GM12878 (cell line): ENCODE measurements around the gene CLDN9. TPM values are rescaled to one million over a fixed set of nuclear protein-coding genes. Genes with fewer than 3 reads are reported as not detected.
A peak's percentile ranks its signal among the peaks of the same experiment; 100 is the strongest.

Source experiments
- ASH2L ChIP-seq: fragments of 300-600, 200-600 bp; sonication (generic); IDR thresholded peaks from 2 replicates; pipeline ENCODE4 v1.6.1; 2017; ENCODE audit warnings: low read depth, mild to moderate bottlenecking, borderline replicate concordance
- GATAD2B ChIP-seq: fragments of 450-650 bp; conservative IDR thresholded peaks from 2 replicates; pipeline ENCODE4 v1.6.1; 2017; ENCODE audit warnings: low read depth, mild to moderate bottlenecking, moderate library complexity
- IKZF1 ChIP-seq: fragments of 450-650 bp; conservative IDR thresholded peaks from 2 replicates; pipeline ENCODE4 v1.6.1; 2017; ENCODE audit warnings: antibody characterized with exemption, mild to moderate bottlenecking
- IKZF2 ChIP-seq, 2 experiments: fragments of 450-650 bp; IDR thresholded peaks; 2 replicates each; pipeline ENCODE4 v1.6.1; 2017; ENCODE audit warnings: mild to moderate bottlenecking in 2 of 2, moderate library complexity in 2 of 2
- MEF2A ChIP-seq: IDR thresholded peaks from 2 replicates; pipeline ENCODE4 v1.6.1; 2011; ENCODE audit warnings: low read depth, mild to moderate bottlenecking, low read length, moderate library complexity; ENCODE audit not compliant: insufficient read depth
- MLLT1 ChIP-seq: fragments of 450-650 bp; IDR thresholded peaks from 2 replicates; pipeline ENCODE4 v1.6.1; 2016; ENCODE audit warnings: mild to moderate bottlenecking
- NBN ChIP-seq: fragments of 450-650 bp; IDR thresholded peaks from 2 replicates; pipeline ENCODE4 v1.6.1; 2016
- NR2C2 ChIP-seq: IDR thresholded peaks from 2 replicates; pipeline ENCODE4 v1.6.1; 2011; ENCODE audit warnings: borderline replicate concordance, low read depth; ENCODE audit not compliant: control insufficient read depth, insufficient read length
- NR2F1 ChIP-seq: fragments of 450-650 bp; conservative IDR thresholded peaks from 2 replicates; pipeline ENCODE4 v1.6.1; 2017; ENCODE audit warnings: mild to moderate bottlenecking
- PAX8 ChIP-seq: fragments of 450-650 bp; IDR thresholded peaks from 2 replicates; pipeline ENCODE4 v1.6.1; 2017; ENCODE audit warnings: mild to moderate bottlenecking, moderate library complexity
- PML ChIP-seq: IDR thresholded peaks from 2 replicates; pipeline ENCODE4 v1.6.1; 2012; ENCODE audit warnings: low read length, inconsistent platforms
- RB1 ChIP-seq: fragments of 450-650 bp; formaldehyde crosslinking; IDR thresholded peaks from 2 replicates; pipeline ENCODE4 v1.6.1; 2017; ENCODE audit warnings: mild to moderate bottlenecking, borderline replicate concordance
- SIN3A ChIP-seq: IDR thresholded peaks from 2 replicates; pipeline ENCODE4 v1.6.1; 2012; ENCODE audit warnings: low read depth, low read length, improper control_type of control experiment
- SMARCA5 ChIP-seq: fragments of 450-650 bp; IDR thresholded peaks from 2 replicates; pipeline ENCODE4 v1.6.1; 2017; ENCODE audit warnings: mild to moderate bottlenecking
- SPI1 ChIP-seq: IDR thresholded peaks from 2 replicates; pipeline ENCODE4 v1.6.1; 2011; ENCODE audit warnings: low read depth, mild to moderate bottlenecking, low read length, moderate library complexity, borderline replicate concordance; ENCODE audit not compliant: insufficient read depth
- SREBF2 ChIP-seq: IDR thresholded peaks from 2 replicates; pipeline ENCODE4 v1.6.1; 2012; ENCODE audit warnings: mild to moderate bottlenecking, low read length
- ZBTB40 ChIP-seq: fragments of 450-650 bp; IDR thresholded peaks from 2 replicates; pipeline ENCODE4 v1.6.1; 2016; ENCODE audit warnings: mild to moderate bottlenecking, moderate library complexity, borderline replicate concordance
- polyA plus RNA-seq, 11 experiments: library from polyadenylated mRNA; depleted of rRNA in 4 of 11; unstranded in 6 of 11; stranded (reverse) in 5 of 11; fragments of >200 nt; fragmentation: Nextera tagmentation in 4 of 11; fragmentation: Illumina TruSeq in 1 of 11; extraction: Ambion mirVana in 4 of 11; extraction: Trizol in 1 of 11; gene quantifications; 1 replicate in 1 of 11; 2 replicates in 10 of 11; pipeline versions ENCODE4 v1.2.1 to v1.2.3, GENCODE V29; 2011 to 2016; ENCODE audit warnings: inconsistent platforms in 2 of 11, missing spikeins in 2 of 11, low read depth in 1 of 11
- total RNA-seq, 4 experiments: library from RNA; depleted of rRNA in 3 of 4; stranded (reverse); fragments of >200 nt in 3 of 4; fragmentation: Illumina TruSeq in 1 of 4; extraction: Trizol in 1 of 4; gene quantifications; 2 replicates each; pipeline versions ENCODE4 v1.2.1 to v1.2.3, GENCODE V29; 2013 to 2021
- TF ChIP-seq, protein P1 (sequence below): fragments of 450-650 bp; IDR thresholded peaks from 2 replicates; pipeline ENCODE4 v1.6.1; 2017; ENCODE audit warnings: low read depth, mild to moderate bottlenecking, moderate library complexity
- TF ChIP-seq, protein P2 (sequence below): fragments of 450-650 bp; IDR thresholded peaks from 2 replicates; pipeline ENCODE4 v1.6.1; 2017; ENCODE audit warnings: mild to moderate bottlenecking, moderate library complexity

CLDN9 gene
- total and polyA plus RNA-seq, 10 of the 15 experiments (the other 5 are each of a cell fraction or from before 2014, with no cell fraction given), result not detected

- TF ChIP-seq ASH2L (no peak), PML (no peak), SIN3A (no peak), SREBF2 (no peak), IKZF1 (no peak; the same call in 1 of the 2 replicates), ZBTB40 (no peak), MLLT1 (no peak), NR2C2 (no peak), NBN (no peak), SMARCA5 (peak; percentile 10; the same call in 1 of the 2 replicates), MEF2A (no peak), SPI1 (no peak), PAX8 (no peak), GATAD2B (0 out of 2 replicates have a peak, but pooled peaks have one; percentile 37), NR2F1 (peak; percentile 58; the same call in 1 of the 2 replicates), IKZF2 (IDR thresholded peaks at IDR 0.05) (no peak), RB1 (no peak)
- TF ChIP-seq, protein P1, sequence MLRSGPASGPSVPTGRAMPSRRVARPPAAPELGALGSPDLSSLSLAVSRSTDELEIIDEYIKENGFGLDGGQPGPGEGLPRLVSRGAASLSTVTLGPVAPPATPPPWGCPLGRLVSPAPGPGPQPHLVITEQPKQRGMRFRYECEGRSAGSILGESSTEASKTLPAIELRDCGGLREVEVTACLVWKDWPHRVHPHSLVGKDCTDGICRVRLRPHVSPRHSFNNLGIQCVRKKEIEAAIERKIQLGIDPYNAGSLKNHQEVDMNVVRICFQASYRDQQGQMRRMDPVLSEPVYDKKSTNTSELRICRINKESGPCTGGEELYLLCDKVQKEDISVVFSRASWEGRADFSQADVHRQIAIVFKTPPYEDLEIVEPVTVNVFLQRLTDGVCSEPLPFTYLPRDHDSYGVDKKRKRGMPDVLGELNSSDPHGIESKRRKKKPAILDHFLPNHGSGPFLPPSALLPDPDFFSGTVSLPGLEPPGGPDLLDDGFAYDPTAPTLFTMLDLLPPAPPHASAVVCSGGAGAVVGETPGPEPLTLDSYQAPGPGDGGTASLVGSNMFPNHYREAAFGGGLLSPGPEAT, result no peak
- TF ChIP-seq, protein P2, sequence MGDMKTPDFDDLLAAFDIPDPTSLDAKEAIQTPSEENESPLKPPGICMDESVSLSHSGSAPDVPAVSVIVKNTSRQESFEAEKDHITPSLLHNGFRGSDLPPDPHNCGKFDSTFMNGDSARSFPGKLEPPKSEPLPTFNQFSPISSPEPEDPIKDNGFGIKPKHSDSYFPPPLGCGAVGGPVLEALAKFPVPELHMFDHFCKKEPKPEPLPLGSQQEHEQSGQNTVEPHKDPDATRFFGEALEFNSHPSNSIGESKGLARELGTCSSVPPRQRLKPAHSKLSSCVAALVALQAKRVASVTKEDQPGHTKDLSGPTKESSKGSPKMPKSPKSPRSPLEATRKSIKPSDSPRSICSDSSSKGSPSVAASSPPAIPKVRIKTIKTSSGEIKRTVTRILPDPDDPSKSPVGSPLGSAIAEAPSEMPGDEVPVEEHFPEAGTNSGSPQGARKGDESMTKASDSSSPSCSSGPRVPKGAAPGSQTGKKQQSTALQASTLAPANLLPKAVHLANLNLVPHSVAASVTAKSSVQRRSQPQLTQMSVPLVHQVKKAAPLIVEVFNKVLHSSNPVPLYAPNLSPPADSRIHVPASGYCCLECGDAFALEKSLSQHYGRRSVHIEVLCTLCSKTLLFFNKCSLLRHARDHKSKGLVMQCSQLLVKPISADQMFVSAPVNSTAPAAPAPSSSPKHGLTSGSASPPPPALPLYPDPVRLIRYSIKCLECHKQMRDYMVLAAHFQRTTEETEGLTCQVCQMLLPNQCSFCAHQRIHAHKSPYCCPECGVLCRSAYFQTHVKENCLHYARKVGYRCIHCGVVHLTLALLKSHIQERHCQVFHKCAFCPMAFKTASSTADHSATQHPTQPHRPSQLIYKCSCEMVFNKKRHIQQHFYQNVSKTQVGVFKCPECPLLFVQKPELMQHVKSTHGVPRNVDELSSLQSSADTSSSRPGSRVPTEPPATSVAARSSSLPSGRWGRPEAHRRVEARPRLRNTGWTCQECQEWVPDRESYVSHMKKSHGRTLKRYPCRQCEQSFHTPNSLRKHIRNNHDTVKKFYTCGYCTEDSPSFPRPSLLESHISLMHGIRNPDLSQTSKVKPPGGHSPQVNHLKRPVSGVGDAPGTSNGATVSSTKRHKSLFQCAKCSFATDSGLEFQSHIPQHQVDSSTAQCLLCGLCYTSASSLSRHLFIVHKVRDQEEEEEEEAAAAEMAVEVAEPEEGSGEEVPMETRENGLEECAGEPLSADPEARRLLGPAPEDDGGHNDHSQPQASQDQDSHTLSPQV, result no peak
Observed at GRCh38 chr16:3058139-3059030, 45.7 kb downstream of the CLDN9 start (continued).
